ENCODE measurements around the gene KIAA1217. TPM values are rescaled to one million over a fixed set of nuclear protein-coding genes. Genes with fewer than 3 reads are reported as not detected.

KIAA1217 gene
- total and polyA plus RNA-seq, 2 of the 4 experiments (the other 2 are of a cell fraction): 3.4 to 4.4 TPM

GRCh38 chr10:24590697-24591457 lies 381.9 kb downstream of the KIAA1217 start:
- no peak for ATAC-seq (ENCODE audit: low read depth)
- POLR2A ChIA-PET (ENCODE audit: unreplicated experiment): no interaction called here
- H3K9me3 ChIP-seq (ENCODE audit: control insufficient read depth, insufficient read depth, low read length): no peaks in the 10 kb centered on the region
- no peak overlapping the region for H2AK9ac ChIP-seq (replicated peaks; ENCODE audit: low read depth, low read length, poor library complexity)
- H3K14ac ChIP-seq (replicated peaks; ENCODE audit: low read depth, low read length): no peak overlapping the region
- BruUV-seq (replicated peaks): no TSS peak
- H3K18ac ChIP-seq (ENCODE audit: low read depth, low read length): no peak overlapping the region
- H4K20me1 ChIP-seq (ENCODE audit: insufficient read depth, low read length): no peaks in the 10 kb centered on the region
- dilution Hi-C loops (cut with HindIII; ENCODE audit: low sequenced_read_pairs, unreplicated experiment) (no loop called here), intact Hi-C loops (cut with micrococcal nuclease) (no loop called here), in situ Hi-C loops (cut with MboI; ENCODE audit: low sequenced_read_pairs) (no loop called here)
- H4K8ac ChIP-seq (ENCODE audit: low read depth in 2 of 2, low read length in 2 of 2): no peak overlapping the region
- no peak overlapping the region for H2BK15ac ChIP-seq (ENCODE audit: low read depth, low read length)
- H4K5ac ChIP-seq (ENCODE audit: low read depth, low read length): no peak overlapping the region
- TF ChIP-seq NFE2L2 (IDR thresholded peaks at IDR 0.05; ENCODE audit: low read depth, low read length) (no peak), MAFK (IDR thresholded peaks at IDR 0.05; ENCODE audit: low read depth, low read length) (no peak), RCOR1 (IDR thresholded peaks at IDR 0.05; ENCODE audit: insufficient replicate concordance, low read length) (no peak), USF2 (IDR thresholded peaks at IDR 0.05; ENCODE audit: low read depth, low read length) (no peak), SMC3 (IDR thresholded peaks at IDR 0.05; ENCODE audit: low read depth, low read length) (no peak), CEBPB (IDR thresholded peaks at IDR 0.05; ENCODE audit: low read depth, low read length) (no peak), ELK1 (IDR thresholded peaks at IDR 0.05; ENCODE audit: borderline replicate concordance, low read depth, low read length) (no peak), RAD21 (IDR thresholded peaks at IDR 0.05; ENCODE audit: low read length) (no peak), RFX5 (IDR thresholded peaks at IDR 0.05; ENCODE audit: low read depth, low read length) (no peak), CHD1 (IDR thresholded peaks at IDR 0.05; ENCODE audit: low read depth, low read length) (no peak), FOS (IDR thresholded peaks at IDR 0.05; ENCODE audit: low read depth, low read length) (no peak), MAZ (IDR thresholded peaks at IDR 0.05; ENCODE audit: borderline replicate concordance, low read depth, low read length) (no peak), POLR2A (IDR thresholded peaks at IDR 0.05; ENCODE audit: low read depth, low read length) (no peak), MXI1 (IDR thresholded peaks at IDR 0.05; ENCODE audit: borderline replicate concordance, low read depth, low read length) (no peak), BHLHE40 (IDR thresholded peaks at IDR 0.05; ENCODE audit: low read depth, low read length) (no peak)
- TF ChIP-seq, protein P1, sequence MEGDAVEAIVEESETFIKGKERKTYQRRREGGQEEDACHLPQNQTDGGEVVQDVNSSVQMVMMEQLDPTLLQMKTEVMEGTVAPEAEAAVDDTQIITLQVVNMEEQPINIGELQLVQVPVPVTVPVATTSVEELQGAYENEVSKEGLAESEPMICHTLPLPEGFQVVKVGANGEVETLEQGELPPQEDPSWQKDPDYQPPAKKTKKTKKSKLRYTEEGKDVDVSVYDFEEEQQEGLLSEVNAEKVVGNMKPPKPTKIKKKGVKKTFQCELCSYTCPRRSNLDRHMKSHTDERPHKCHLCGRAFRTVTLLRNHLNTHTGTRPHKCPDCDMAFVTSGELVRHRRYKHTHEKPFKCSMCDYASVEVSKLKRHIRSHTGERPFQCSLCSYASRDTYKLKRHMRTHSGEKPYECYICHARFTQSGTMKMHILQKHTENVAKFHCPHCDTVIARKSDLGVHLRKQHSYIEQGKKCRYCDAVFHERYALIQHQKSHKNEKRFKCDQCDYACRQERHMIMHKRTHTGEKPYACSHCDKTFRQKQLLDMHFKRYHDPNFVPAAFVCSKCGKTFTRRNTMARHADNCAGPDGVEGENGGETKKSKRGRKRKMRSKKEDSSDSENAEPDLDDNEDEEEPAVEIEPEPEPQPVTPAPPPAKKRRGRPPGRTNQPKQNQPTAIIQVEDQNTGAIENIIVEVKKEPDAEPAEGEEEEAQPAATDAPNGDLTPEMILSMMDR (conservative IDR thresholded peaks at IDR 0.05; ENCODE audit: low read depth, low read length): no peak
- H3K9ac ChIP-seq (ENCODE audit: low read depth, low read length): no peak overlapping the region
- H3K4me3 ChIP-seq (ENCODE audit: insufficient read depth, low read depth, low read length): no peak overlapping the region
- no peak overlapping the region for H3K27ac ChIP-seq (ENCODE audit: insufficient read depth, low read length)
- no peak overlapping the region for H2BK20ac ChIP-seq (ENCODE audit: low read depth, low read length)
- H3K4me1 ChIP-seq (ENCODE audit: control insufficient read depth, insufficient read depth, low read length): no peaks in the 10 kb centered on the region
- peaks cover 43% of the 10 kb centered on the region for H3K36me3 ChIP-seq (ENCODE audit: control insufficient read depth, insufficient read depth, low read length)
- DNase-seq: no peak
- no peak overlapping the region for H2AFZ ChIP-seq (replicated peaks; ENCODE audit: low read length, poor library complexity)
- no peak overlapping the region for H2BK120ac ChIP-seq (ENCODE audit: low read depth, low read length)
- no peak overlapping the region for H3K4me2 ChIP-seq (ENCODE audit: low read depth, low read length)
- H3K79me1 ChIP-seq (ENCODE audit: low read depth in 1 of 2, low read length in 2 of 2): no peaks in the 10 kb centered on the region
- no peaks in the 10 kb centered on the region for H3K9me1 ChIP-seq (ENCODE audit: insufficient read depth, low read length)
- H3K23ac ChIP-seq (ENCODE audit: low read depth, low read length): no peak overlapping the region
- no peak overlapping the region for H3K4ac ChIP-seq (ENCODE audit: low read depth, low read length)
- H4K91ac ChIP-seq (ENCODE audit: insufficient read depth, low read depth, low read length): no peak overlapping the region
- no peak overlapping the region for H2AK5ac ChIP-seq (ENCODE audit: low read depth, low read length)
- CTCF ChIA-PET: no interaction called here
- no peak overlapping the region for H3K56ac ChIP-seq (ENCODE audit: extremely low read depth, insufficient read depth, low read length)
- no peaks in the 10 kb centered on the region for H3K27me3 ChIP-seq (ENCODE audit: control insufficient read depth, insufficient read depth, low read length)
- no peak overlapping the region for H2BK5ac ChIP-seq (ENCODE audit: low read depth, low read length, poor library complexity, severe bottlenecking)
